ENCODE results near the gene RNH1.
"Not testable (repeated sequence)": the region's sequence is repeated elsewhere in the genome, so short reads cannot be mapped to it uniquely, and the experiment has no call there.

Gene RNH1

GRCh38 chr11:516918-517685 lies 10.1 kb upstream of the RNH1 start:
- not testable (repeated sequence) for DNase-seq

GRCh38 chr11:516400-516799 lies 9.4 kb upstream of the RNH1 start:
- DNase-seq, result no peak

GRCh38 chr11:515131-515530 lies 8.1 kb upstream of the RNH1 start:
- DNase-seq, result no peak

- no peak for DNase-seq
Observed at GRCh38 chr11:514606-515005, 7.6 kb upstream of the RNH1 start.

- DNase-seq, result no peak
Observed at GRCh38 chr11:512761-513595, 5.9 kb upstream of the RNH1 start.

GRCh38 chr11:508956-509355 lies 1.9 kb upstream of the RNH1 start:
- DNase-seq, result no peak

GRCh38 chr11:507727-508515 lies 879 bp upstream of the RNH1 start:
- DNase-seq, result no peak

GRCh38 chr11:506238-506994 lies 626 bp downstream of the RNH1 start:
- DNase-seq, result peak; percentile 98

- DNase-seq, result no peak
Observed at GRCh38 chr11:504994-505344, 2.1 kb downstream of the RNH1 start.

GRCh38 chr11:504053-504993 lies 2.7 kb downstream of the RNH1 start:
- peak; percentile 38 for DNase-seq

GRCh38 chr11:503179-503981 lies 3.7 kb downstream of the RNH1 start:
- no peak for DNase-seq

GRCh38 chr11:502288-503178 lies 4.5 kb downstream of the RNH1 start:
- DNase-seq, result no peak

- DNase-seq, result no peak
Observed at GRCh38 chr11:501683-502287, 5.3 kb downstream of the RNH1 start.

GRCh38 chr11:501001-501682 lies 5.9 kb downstream of the RNH1 start:
- DNase-seq, result no peak

GRCh38 chr11:499201-500076 lies 7.6 kb downstream of the RNH1 start:
- no peak for DNase-seq

- DNase-seq, result no peak
Observed at GRCh38 chr11:498297-499181, 8.5 kb downstream of the RNH1 start.

Measured in eye (tissue), 1 donor.